ENCODE results near the gene GOLT1A. TPM values are rescaled to one million over a fixed set of nuclear protein-coding genes. Genes with fewer than 3 reads are reported as not detected.

GOLT1A gene
- total and polyA plus RNA-seq, 2 of the 8 experiments (the other 6 are each of a cell fraction or from before 2014, with no cell fraction given): 7.5 to 8.5 TPM

DNA sequence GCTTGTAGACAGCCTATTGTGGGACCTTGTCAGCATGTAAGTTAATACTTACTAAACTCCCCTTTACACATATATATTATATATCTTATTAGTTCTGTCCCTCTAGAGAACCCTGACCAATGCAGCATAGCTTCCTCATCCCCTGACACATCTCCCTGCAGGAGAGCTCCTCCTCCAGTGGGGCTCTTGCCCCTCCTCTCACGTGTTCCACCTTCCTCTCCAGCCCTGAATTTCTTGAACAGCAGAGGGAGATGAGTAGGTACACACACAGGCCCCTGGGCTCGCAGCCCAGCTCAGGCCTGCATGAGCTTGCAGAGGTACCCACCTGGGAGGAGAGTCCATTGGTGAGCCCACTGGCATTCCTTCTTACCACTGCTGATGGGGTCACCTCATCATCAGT is 27.3 kb upstream of the GOLT1A start:
- Histone ChIP-seq H4K8ac (ENCODE audit: extremely low read depth, insufficient read depth, low read length) (no peak overlapping the region; the same call in 1 of the 2 replicates), H2BK20ac (ENCODE audit: low read length) (no peak overlapping the region), H3K27ac (ENCODE audit: low read depth, low read length) (no peak overlapping the region), H3K18ac (ENCODE audit: extremely low read depth, low read length) (no peak overlapping the region), H3K36me3 (ENCODE audit: control insufficient read depth in 2 of 4, insufficient read depth in 4 of 4, low read length in 3 of 4) (peaks cover 0 to 4% (median 0%) of the 10 kb centered on the region in 4 experiments; a peak in 1 of 8 replicates), H2AFZ (ENCODE audit: low read length) (no peak overlapping the region), H3K23me2 (ENCODE audit: low read depth, low read length) (no peaks in the 10 kb centered on the region), H3K14ac (ENCODE audit: insufficient read length) (no peak overlapping the region), H2AK5ac (ENCODE audit: low read depth, low read length) (no peak overlapping the region), H3K56ac (replicated peaks; ENCODE audit: insufficient read length, low read depth, low read length) (no peak overlapping the region), H3K79me1 (ENCODE audit: low read depth, low read length) (no peaks in the 10 kb centered on the region), H3K9ac (replicated peaks in 1 of 4; ENCODE audit: extremely low read depth in 1 of 4, low read depth in 3 of 4, low read length in 3 of 4) (no peak overlapping the region), H3K9me3 (ENCODE audit: insufficient read depth in 2 of 2, low read depth in 1 of 2, low read length in 1 of 2) (no peaks in the 10 kb centered on the region), H3K4me1 (replicated peaks in 1 of 4; ENCODE audit: control insufficient read depth in 3 of 4, insufficient read depth in 4 of 4, low read length in 3 of 4) (no peaks in the 10 kb centered on the region), H3K23ac (ENCODE audit: insufficient read length) (no peak overlapping the region), H3K79me2 (ENCODE audit: control insufficient read depth in 1 of 2, insufficient read depth in 2 of 2, low read length in 2 of 2) (no peaks in the 10 kb centered on the region), H4K91ac (replicated peaks; ENCODE audit: insufficient read length, low read length) (no peak overlapping the region), H4K20me1 (replicated peaks in 1 of 2; ENCODE audit: control insufficient read depth in 1 of 2, insufficient read depth in 2 of 2, low read length in 2 of 2) (no peaks in the 10 kb centered on the region), H2BK5ac (ENCODE audit: low read depth, low read length) (no peak overlapping the region), H2BK15ac (ENCODE audit: low read length) (no peak overlapping the region), H3K4me3 (ENCODE audit: extremely low read depth in 1 of 4, insufficient read depth in 2 of 4, low read depth in 3 of 4, low read length in 4 of 4) (no peak overlapping the region), H4K5ac (ENCODE audit: insufficient read length, low read depth, low read length) (no peak overlapping the region), H3K4ac (replicated peaks; ENCODE audit: insufficient read length, low read depth, low read length) (no peak overlapping the region), H3K4me2 (ENCODE audit: insufficient read depth in 1 of 2, low read depth in 2 of 2, low read length in 2 of 2) (no peak overlapping the region), H2BK120ac (replicated peaks; ENCODE audit: low read depth, low read length) (no peak overlapping the region), H2BK12ac (ENCODE audit: low read depth, low read length) (no peak overlapping the region), H3K27me3 (replicated peaks in 1 of 4; ENCODE audit: control insufficient read depth in 3 of 4, extremely low read depth in 1 of 4, insufficient read depth in 3 of 4, low read length in 3 of 4) (no peaks in the 10 kb centered on the region)
- ChIA-PET POLR2A (ENCODE audit: partially characterized antibody) (interaction anchor here (1.0 to 1.2 kb wide), 2 partner anchors 12 kb away, joined by 3 read pairs; no protein-coding TSS in a partner anchor), CTCF (ENCODE audit: partially characterized antibody) (interaction anchor here (0.6 to 5.3 kb wide), 7 partner anchors 10 to 158 kb away, joined by 3 to 43 read pairs (median 5); partner anchors contain the start of gene PLEKHA6)
- DNase-seq (ENCODE audit: low read depth in 1 of 2, low spot score in 2 of 2): no peak
- FAIRE-seq: no peak
- no peak for TF ChIP-seq SIX5 (IDR thresholded peaks at IDR 0.05; ENCODE audit: low read depth, low read length)
- TF ChIP-seq, protein P1, sequence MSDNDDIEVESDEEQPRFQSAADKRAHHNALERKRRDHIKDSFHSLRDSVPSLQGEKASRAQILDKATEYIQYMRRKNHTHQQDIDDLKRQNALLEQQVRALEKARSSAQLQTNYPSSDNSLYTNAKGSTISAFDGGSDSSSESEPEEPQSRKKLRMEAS (IDR thresholded peaks at IDR 0.05): no peak
- TF ChIP-seq SIN3A (conservative IDR thresholded peaks at IDR 0.05 in 1 of 2, IDR thresholded peaks at IDR 0.05 in 1 of 2; ENCODE audit: low read depth in 1 of 2, low read length in 2 of 2): no peak
- TF ChIP-seq TAF1 (IDR thresholded peaks at IDR 0.05; ENCODE audit: low read depth, low read length): no peak
- no peak for TF ChIP-seq POU5F1 (IDR thresholded peaks at IDR 0.05; ENCODE audit: low read depth, low read length)
- no peak for TF ChIP-seq KDM5A (IDR thresholded peaks at IDR 0.05; ENCODE audit: low read length)
- TF ChIP-seq RAD21 (IDR thresholded peaks at IDR 0.05 in 1 of 2, conservative IDR thresholded peaks at IDR 0.05 in 1 of 2; ENCODE audit: low read depth in 2 of 2, low read length in 2 of 2): 0 out of 4 replicates have a peak, but pooled peaks of 1 of the 2 experiments have one; percentile 6
- WGBS, 2 experiments (ENCODE audit: extremely low coverage in 1 of 2, insufficient coverage in 1 of 2, insufficient read length in 1 of 2, insufficient replicate concordance in 2 of 2, low coverage in 1 of 2, low lambda C conversion rate in 2 of 2, missing lambda C conversion rate in 1 of 2): 83% methylated on average over 2 of the region's 2 CpGs; no CpG with 5 or more reads in 1 of the 2 experiments
